ENCODE results near the gene STK32B. TPM values are rescaled to one million over a fixed set of nuclear protein-coding genes. Genes with fewer than 3 reads are reported as not detected.
"Not testable (repeated sequence)": the region's sequence is repeated elsewhere in the genome, so short reads cannot be mapped to it uniquely, and the experiment has no call there.

The STK32B gene
- total RNA-seq, 2 experiments from 2014 or later: not detected

- not testable (repeated sequence) for H3K27ac Mint-ChIP-seq, DNase-seq, H3K36me3 Mint-ChIP-seq, H3K27me3 Mint-ChIP-seq, H3K4me3 Mint-ChIP-seq, H3K4me1 Mint-ChIP-seq, H3K9me3 Mint-ChIP-seq
Measured at GRCh38 chr4:5443976-5444802, 392.9 kb downstream of the STK32B start.

- no peaks in the 10 kb centered on the region for H3K4me1 Mint-ChIP-seq
- DNase-seq: no peak
- no peaks in the 10 kb centered on the region for H3K36me3 Mint-ChIP-seq
- no peak overlapping the region for H3K27ac Mint-ChIP-seq
- H3K9me3 Mint-ChIP-seq: peaks cover 2% of the 10 kb centered on the region
- no peak overlapping the region for H3K4me3 Mint-ChIP-seq
- no peaks in the 10 kb centered on the region for H3K27me3 Mint-ChIP-seq
Measured at GRCh38 chr4:5444918-5445517, 393.7 kb downstream of the STK32B start.

DNA sequence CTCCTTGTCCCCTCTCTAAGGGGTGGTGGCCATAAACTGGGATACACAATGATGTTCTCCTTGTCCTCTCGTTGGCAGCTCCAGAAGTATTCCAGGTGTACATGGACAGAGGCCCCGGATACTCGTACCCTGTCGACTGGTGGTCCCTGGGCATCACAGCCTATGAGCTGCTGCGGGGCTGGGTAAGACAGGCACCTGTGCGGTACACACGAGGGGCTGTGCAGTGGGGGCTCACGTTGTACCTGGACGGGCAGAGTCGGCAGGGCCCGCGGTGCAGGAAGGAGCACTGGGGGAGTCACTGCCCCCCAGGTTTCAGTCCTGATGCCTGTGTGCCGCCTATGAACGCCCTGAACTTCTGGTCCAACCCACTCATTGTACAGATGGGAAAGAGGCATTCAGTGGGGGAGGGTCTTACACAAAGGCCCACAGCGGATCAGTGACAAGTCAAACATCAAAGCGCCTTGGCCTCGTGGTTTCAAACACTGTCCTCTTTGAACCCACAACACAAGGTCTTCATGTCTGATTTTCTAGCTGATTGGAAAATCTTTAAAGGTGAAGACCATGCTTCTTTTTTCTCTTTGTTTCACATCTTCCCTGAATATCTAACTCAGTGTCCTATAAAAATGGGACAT lies 395.4 kb downstream of the STK32B start:
- Mint-ChIP-seq H3K27ac (no peak overlapping the region), H3K36me3 (no peaks in the 10 kb centered on the region), H3K4me3 (no peak overlapping the region), H3K9me3 (no peaks in the 10 kb centered on the region), H3K27me3 (no peaks in the 10 kb centered on the region), H3K4me1 (no peaks in the 10 kb centered on the region)
- DNase-seq: no peak

DNA sequence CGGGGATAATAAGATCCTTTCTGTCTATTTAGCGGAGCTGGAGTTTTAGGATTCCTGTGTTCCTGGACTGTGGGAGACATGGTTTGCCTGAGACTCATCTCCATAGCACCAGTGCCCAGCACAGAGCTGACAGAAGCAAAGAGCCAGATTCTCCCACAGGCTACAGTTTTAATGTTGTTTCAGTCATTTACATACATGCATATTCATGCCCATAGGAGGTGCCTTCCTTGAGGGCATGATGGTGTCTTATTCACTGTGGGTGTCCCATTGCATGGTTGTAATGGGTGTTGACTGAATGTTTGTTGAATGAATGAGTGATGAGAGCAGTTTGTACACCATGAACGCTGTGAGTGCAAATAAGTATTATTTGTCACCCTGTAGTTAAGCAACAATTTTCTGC lies 396.5 kb downstream of the STK32B start:
- Mint-ChIP-seq H3K4me3 (no peak overlapping the region), H3K27ac (no peak overlapping the region), H3K4me1 (no peaks in the 10 kb centered on the region), H3K9me3 (no peaks in the 10 kb centered on the region), H3K27me3 (no peaks in the 10 kb centered on the region), H3K36me3 (no peaks in the 10 kb centered on the region)
- DNase-seq: no peak

DNA sequence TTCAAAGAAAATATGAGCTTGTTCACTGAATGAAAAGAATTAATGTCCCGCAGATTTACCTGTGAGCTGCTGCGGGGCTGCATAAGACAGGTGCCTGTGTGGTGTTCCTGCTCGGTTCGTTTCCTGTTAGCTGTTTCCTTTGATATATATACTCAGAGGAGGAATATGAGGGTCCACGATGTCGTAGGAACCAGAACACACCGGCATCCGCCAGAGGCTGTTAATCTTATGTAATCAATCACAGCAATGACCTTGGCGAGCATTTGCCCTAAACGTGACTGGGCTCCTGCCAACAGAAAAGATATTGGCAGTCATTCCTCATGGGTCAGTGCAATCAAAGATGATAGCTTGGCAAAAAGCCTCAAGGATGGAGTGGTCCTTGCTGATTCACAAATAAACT lies 396.9 kb downstream of the STK32B start:
- DNase-seq: no peak
- no peak overlapping the region for H3K4me3 Mint-ChIP-seq
- H3K9me3 Mint-ChIP-seq: no peaks in the 10 kb centered on the region
- H3K36me3 Mint-ChIP-seq: no peaks in the 10 kb centered on the region
- H3K27ac Mint-ChIP-seq: no peak overlapping the region
- H3K27me3 Mint-ChIP-seq: no peaks in the 10 kb centered on the region
- no peaks in the 10 kb centered on the region for H3K4me1 Mint-ChIP-seq

DNA sequence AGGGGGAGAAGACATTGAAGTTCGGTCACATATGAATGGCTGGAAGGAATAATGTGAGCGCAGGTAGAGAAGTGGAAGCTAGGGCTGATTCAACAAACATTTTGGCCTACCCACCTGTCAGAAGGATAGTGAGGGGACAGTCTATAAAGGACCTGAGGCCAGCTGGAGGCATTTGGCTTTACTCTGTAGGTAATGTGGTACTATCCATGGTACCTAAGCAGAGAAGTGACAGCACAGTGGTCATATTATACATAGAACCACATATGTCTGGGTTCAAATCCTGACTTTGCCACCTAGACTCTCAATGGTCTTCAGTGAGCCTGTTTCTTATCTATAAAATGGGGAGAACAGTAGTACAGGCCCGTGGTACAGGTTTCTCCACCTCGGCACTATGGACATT lies 400.0 kb downstream of the STK32B start:
- H3K9me3 Mint-ChIP-seq: no peaks in the 10 kb centered on the region
- no peaks in the 10 kb centered on the region for H3K4me1 Mint-ChIP-seq
- no peaks in the 10 kb centered on the region for H3K36me3 Mint-ChIP-seq
- H3K27ac Mint-ChIP-seq: no peak overlapping the region
- no peak overlapping the region for H3K4me3 Mint-ChIP-seq
- no peaks in the 10 kb centered on the region for H3K27me3 Mint-ChIP-seq
- no peak for DNase-seq

- H3K4me3 Mint-ChIP-seq: no peak overlapping the region
- no peak for DNase-seq
- H3K9me3 Mint-ChIP-seq: no peaks in the 10 kb centered on the region
- H3K4me1 Mint-ChIP-seq: no peaks in the 10 kb centered on the region
- H3K27me3 Mint-ChIP-seq: no peaks in the 10 kb centered on the region
- H3K36me3 Mint-ChIP-seq: no peaks in the 10 kb centered on the region
- no peak overlapping the region for H3K27ac Mint-ChIP-seq
Measured at GRCh38 chr4:5452156-5452555, 400.9 kb downstream of the STK32B start.

DNA sequence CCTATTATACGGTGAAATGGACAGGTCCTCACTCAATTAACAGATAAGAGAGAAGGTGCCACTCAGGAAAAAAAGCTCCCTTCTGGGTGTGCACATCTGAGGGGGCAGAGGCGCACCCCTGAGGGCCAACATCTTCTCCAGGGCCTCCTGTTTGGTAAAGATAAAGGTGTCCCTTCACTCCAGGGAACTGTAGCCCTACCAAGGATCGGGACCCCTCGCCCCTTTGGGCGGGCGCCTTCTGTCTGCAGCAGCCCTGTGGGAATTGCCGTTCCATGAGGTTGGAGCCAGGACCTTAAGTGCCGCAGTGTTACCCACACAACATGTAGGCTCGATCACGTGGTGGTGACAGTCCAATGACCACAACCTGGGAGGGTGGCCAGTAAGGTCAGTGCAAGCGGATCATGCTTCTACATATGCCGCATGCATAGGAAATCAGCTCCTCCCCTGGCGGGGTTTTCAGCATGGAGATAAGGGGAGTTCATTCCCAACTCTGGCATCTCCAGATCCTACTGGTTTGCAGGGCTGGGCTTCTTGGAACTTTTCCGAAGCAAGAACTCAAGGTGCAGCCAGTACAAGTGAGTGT lies 403.8 kb downstream of the STK32B start:
- no peaks in the 10 kb centered on the region for H3K9me3 Mint-ChIP-seq
- H3K36me3 Mint-ChIP-seq: no peaks in the 10 kb centered on the region
- no peak overlapping the region for H3K4me3 Mint-ChIP-seq
- no peak overlapping the region for H3K27ac Mint-ChIP-seq
- DNase-seq: no peak
- H3K27me3 Mint-ChIP-seq: no peaks in the 10 kb centered on the region
- H3K4me1 Mint-ChIP-seq: no peaks in the 10 kb centered on the region

- no peaks in the 10 kb centered on the region for H3K36me3 Mint-ChIP-seq
- DNase-seq: no peak
- H3K4me1 Mint-ChIP-seq: no peaks in the 10 kb centered on the region
- no peak overlapping the region for H3K4me3 Mint-ChIP-seq
- H3K9me3 Mint-ChIP-seq: no peaks in the 10 kb centered on the region
- no peak overlapping the region for H3K27ac Mint-ChIP-seq
- H3K27me3 Mint-ChIP-seq: no peaks in the 10 kb centered on the region
Measured at GRCh38 chr4:5456296-5456845, 405.1 kb downstream of the STK32B start.

GRCh38 chr4:5458676-5459075 lies 407.4 kb downstream of the STK32B start:
- Mint-ChIP-seq H3K4me3 (no peak overlapping the region), H3K9me3 (no peaks in the 10 kb centered on the region), H3K36me3 (no peaks in the 10 kb centered on the region), H3K4me1 (no peaks in the 10 kb centered on the region), H3K27ac (no peak overlapping the region), H3K27me3 (no peaks in the 10 kb centered on the region)
- no peak for DNase-seq

GRCh38 chr4:5459236-5459635 lies 408.0 kb downstream of the STK32B start:
- DNase-seq: no peak
- Mint-ChIP-seq H3K4me3 (no peak overlapping the region), H3K36me3 (no peaks in the 10 kb centered on the region), H3K27me3 (no peaks in the 10 kb centered on the region), H3K27ac (no peak overlapping the region), H3K4me1 (no peaks in the 10 kb centered on the region), H3K9me3 (no peaks in the 10 kb centered on the region)

DNA sequence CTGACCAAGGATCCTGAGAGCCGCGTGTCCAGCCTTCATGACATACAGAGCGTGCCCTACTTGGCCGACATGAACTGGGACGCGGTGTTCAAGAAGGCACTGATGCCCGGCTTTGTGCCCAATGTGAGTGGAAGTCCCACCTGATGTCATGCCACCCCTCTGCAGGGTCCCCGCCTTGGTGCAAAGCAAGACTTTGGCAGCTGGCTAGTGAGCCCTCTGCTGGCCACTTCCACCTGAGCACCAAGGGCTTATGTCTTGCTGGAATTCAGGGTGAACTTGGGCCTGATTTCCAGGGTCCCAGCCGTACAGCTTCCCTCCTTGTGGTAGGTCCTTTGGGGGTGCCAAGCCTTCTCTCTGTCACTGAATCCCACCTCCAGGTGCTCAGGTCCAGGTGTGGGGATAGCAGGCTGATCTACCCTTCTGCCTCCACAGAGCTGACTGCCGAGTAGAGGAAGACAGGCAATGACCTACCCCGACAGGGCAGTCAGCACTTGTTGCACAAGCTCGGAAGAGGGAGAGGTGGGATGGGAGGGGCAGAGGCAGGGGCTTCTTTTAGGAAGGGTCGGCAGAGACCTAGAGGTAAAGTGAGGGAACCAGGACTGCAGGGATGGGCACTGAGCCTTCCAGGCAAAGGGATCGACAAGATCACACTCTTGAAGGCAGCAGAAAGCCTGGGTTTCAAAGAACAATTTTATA lies 409.0 kb downstream of the STK32B start:
- Mint-ChIP-seq H3K27ac (no peak overlapping the region), H3K4me3 (no peak overlapping the region), H3K36me3 (no peaks in the 10 kb centered on the region), H3K9me3 (no peaks in the 10 kb centered on the region), H3K27me3 (no peaks in the 10 kb centered on the region), H3K4me1 (no peaks in the 10 kb centered on the region)
- DNase-seq: no peak

DNA sequence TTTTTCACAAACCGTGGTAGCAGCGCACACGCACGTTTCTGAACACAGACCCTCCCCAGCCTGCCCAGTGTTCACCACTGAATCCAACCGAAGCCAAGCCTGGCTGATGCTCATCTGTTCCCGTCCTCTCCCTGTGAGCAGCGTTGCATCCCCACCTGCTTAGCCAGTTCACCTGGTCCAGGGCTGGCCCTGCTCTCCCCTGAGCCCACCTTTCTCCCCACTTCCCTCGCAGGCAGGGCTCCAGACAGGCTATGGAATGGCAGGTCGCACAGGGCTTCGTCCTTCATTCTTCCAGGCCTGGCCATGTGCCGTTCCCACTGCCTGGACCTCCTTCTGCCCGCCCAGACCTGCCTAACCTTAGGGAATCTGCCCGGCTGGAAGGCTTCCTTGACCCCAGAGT lies 410.2 kb downstream of the STK32B start:
- H3K27me3 Mint-ChIP-seq: no peaks in the 10 kb centered on the region

DNA sequence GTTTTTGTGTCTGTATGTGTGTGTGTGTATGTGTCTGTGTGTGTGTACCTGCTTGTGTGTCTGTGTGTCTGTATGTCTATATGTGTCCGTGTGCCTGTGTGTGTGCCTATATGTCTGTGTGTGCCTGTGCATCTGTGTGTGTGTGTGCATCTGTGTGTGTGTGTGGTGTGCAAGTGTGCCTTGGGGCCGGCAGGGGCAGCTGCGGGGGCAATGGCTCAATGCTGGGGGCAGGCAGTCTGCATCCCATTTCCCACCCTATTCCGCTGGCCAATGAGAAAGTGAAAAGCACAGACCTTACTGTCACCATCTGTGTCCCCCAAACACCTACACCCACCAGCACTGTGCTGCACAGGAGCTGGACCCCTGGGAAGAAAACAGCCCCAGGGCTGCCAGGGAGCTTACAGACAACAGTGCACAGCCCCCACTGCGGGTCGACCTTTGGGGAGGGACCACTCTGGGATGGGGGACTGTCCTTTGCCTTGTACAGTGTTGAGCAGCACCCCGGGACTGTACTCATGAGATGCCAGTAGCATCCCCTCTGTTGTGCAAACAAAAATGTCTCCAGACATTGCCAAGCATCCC lies 411.1 kb downstream of the STK32B start:
- Mint-ChIP-seq H3K9me3 (no peaks in the 10 kb centered on the region), H3K27ac (no peak overlapping the region), H3K27me3 (no peaks in the 10 kb centered on the region), H3K36me3 (no peaks in the 10 kb centered on the region), H3K4me3 (no peak overlapping the region), H3K4me1 (no peaks in the 10 kb centered on the region)
- no peak for DNase-seq

More for the DNA sequence above, 410.2 kb downstream of the STK32B start:
- no peaks in the 10 kb centered on the region for H3K9me3 Mint-ChIP-seq
- no peaks in the 10 kb centered on the region for H3K36me3 Mint-ChIP-seq
- no peaks in the 10 kb centered on the region for H3K4me1 Mint-ChIP-seq
- H3K27ac Mint-ChIP-seq: no peak overlapping the region
- H3K4me3 Mint-ChIP-seq: no peak overlapping the region
- no peak for DNase-seq

All from activated naive CD8-positive, alpha-beta T cell treated with anti-CD3 and anti-CD28 coated beads for 36 hours (primary cell).